ENCODE results near the gene TICAM2.

DNA sequence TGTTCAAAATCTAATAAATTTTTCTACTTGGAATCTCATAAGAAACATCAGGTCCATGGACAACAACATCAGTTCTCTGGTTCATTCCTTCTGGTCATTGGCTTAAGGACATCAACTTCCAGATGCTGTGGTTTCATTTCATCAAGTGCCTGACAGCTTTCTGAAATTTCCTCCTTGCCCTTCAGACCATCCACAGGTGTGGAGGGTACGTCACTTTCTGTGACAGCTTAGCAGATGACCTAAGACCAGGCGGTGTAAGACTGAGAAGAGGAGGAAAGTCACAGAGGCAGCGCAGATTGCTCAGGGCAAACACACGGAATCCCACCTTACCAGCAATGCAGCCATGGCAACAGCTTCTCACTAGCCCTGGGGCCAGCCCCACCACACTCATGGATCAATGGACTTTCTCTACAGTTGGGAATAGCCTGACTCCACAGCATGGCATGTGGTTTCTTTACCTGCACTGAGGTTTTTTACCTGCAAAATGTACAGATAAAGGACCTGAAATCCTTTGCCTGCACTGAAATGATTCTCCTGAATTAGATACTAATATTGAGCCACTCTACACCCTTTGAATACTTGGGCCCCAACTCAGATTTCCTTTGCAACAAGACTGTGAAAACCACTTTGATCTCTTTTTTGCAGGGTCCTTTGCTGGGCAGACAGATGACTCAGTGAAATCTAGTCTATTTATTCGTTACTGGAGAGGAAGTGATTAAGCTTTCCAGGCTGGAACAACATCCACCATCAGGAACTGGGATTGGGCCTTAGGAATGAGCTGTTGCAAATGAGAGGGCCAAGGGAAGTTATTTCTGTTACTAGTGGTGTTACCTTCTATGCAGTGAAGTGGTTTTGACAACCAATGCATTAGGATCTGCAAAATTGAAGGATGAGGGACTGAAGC is 26.9 kb downstream of the TICAM2 start:
- TF ChIP-seq, protein P1, sequence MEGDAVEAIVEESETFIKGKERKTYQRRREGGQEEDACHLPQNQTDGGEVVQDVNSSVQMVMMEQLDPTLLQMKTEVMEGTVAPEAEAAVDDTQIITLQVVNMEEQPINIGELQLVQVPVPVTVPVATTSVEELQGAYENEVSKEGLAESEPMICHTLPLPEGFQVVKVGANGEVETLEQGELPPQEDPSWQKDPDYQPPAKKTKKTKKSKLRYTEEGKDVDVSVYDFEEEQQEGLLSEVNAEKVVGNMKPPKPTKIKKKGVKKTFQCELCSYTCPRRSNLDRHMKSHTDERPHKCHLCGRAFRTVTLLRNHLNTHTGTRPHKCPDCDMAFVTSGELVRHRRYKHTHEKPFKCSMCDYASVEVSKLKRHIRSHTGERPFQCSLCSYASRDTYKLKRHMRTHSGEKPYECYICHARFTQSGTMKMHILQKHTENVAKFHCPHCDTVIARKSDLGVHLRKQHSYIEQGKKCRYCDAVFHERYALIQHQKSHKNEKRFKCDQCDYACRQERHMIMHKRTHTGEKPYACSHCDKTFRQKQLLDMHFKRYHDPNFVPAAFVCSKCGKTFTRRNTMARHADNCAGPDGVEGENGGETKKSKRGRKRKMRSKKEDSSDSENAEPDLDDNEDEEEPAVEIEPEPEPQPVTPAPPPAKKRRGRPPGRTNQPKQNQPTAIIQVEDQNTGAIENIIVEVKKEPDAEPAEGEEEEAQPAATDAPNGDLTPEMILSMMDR (IDR thresholded peaks at IDR 0.05 in 4 of 5, conservative IDR thresholded peaks at IDR 0.05 in 1 of 5) = no peak
- no peak for TF ChIP-seq POLR2A (IDR thresholded peaks at IDR 0.05)

All from gastrocnemius medialis (tissue), 4 donors.